ENCODE data around the gene TPK1.

Gene TPK1

DNA sequence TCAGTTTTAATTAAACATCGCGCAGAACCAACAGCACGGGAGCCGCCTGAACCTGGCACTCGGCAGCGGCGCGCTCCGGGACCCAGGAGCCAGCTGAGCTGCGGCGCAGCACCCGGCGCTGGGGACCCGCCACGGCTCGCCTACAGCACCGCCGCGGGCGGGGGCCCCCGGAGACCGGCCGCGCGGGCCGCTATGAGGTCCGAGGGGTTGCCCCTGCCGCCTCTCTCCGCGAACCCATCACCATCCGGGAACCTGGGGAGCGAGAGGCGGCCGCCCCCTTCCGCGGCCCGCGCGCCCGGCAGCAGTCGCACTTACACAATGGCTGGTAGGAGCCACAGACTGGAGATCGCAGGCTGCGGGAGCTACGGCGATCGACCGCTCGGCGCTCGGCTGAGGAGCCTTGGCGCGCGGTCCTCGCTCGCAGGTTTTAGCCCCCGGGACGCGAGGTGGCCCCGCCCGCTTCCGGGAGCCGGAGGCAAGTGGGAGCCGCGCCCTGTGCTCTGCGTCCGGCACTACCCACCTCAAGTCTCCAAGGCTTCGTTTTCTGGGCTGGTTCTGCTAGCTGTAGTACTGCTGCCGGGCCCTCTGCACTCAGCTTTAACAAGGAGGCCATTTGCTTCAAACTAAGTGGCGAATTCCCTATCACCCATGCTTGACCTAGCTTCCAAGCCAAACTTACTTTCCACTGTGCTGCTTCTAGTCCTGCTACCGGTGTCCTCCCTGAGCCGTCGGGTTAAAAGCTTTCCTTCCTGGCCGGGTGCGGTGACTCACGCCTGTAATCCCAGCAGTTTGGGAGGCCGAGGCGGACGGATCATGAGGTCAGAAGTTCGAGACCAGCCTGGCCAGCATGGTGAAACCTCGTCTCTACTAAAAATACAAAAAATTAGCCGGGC is at the start of gene TPK1:
TSS of gene TPK1 (minus strand) at position 402 of the 893 bp plus-strand sequence. CDS start 451 bp downstream, outside the sequence.
- Histone ChIP-seq H3K4me3 (replicated peaks; ENCODE audit: low read depth, low read length) (peak within 1 kb of the TSS; percentile 89), H3K36me3 (ENCODE audit: control insufficient read depth, insufficient read depth, low read length) (no peaks in the 10 kb centered on the region), H3K27me3 (replicated peaks; ENCODE audit: control insufficient read depth, insufficient read depth, low read length) (no peaks in the 10 kb centered on the region)
- DNase-seq (ENCODE audit: extremely low read depth, insufficient read length): peak; percentile 100
- TF ChIP-seq CTCF (IDR thresholded peaks at IDR 0.05; ENCODE audit: insufficient read depth, low read length, poor library complexity, severe bottlenecking): no peak

DNA sequence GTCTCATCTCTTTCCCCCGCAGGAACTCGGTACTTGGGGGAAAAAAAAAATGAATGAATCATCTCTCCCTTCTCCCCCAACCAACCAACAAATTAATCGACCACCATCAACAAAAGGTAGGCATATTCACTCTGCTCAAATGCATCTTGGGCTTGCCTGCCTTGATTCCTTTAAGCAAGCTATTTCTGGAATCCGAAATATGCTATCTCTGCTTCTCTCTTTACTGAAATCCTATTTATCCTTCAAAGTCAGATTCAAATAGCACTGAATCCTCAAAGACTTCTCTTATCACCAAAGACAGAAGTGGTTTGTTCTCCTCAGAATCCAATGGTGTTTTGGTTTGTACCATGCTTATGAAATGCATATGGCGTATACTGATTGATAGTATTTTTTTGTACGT is 49.6 kb upstream of the TPK1 start:
- TF ChIP-seq CTCF (IDR thresholded peaks at IDR 0.05; ENCODE audit: insufficient read depth, low read length, poor library complexity, severe bottlenecking): no peak
- Histone ChIP-seq H3K36me3 (ENCODE audit: control insufficient read depth, insufficient read depth, low read length) (no peaks in the 10 kb centered on the region), H3K27me3 (replicated peaks; ENCODE audit: control insufficient read depth, insufficient read depth, low read length) (no peaks in the 10 kb centered on the region), H3K4me3 (replicated peaks; ENCODE audit: low read depth, low read length) (no peak overlapping the region)
- no peak for DNase-seq (ENCODE audit: extremely low read depth, insufficient read length)

DNA sequence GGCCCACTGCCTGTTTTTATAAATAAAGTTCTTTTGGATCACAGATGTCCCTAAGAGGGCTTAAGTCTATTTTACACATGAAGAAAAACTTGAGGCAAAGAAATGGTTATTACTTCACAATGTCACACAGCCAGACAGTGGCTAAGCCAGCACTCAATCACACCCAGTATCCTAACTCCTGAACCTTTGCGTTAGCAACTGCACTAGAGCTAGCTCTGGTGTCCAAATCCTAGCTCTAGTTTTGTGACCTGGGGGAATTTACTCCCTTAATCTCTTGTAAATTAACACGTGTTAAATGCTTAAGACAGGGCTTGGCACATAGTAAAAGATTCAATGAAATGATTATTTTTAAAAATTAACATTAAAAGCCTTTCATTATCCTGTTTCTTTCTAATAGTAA is 49.0 kb upstream of the TPK1 start:
- TF ChIP-seq CTCF (IDR thresholded peaks at IDR 0.05; ENCODE audit: insufficient read depth, low read length, poor library complexity, severe bottlenecking): no peak
- DNase-seq (ENCODE audit: extremely low read depth, insufficient read length): no peak
- Histone ChIP-seq H3K4me3 (replicated peaks; ENCODE audit: low read depth, low read length) (no peak overlapping the region), H3K27me3 (replicated peaks; ENCODE audit: control insufficient read depth, insufficient read depth, low read length) (no peaks in the 10 kb centered on the region), H3K36me3 (ENCODE audit: control insufficient read depth, insufficient read depth, low read length) (no peaks in the 10 kb centered on the region)

GRCh38 chr7:144873316-144873845 is 37.5 kb upstream of the TPK1 start:
- Histone ChIP-seq H3K27me3 (replicated peaks; ENCODE audit: control insufficient read depth, insufficient read depth, low read length) (no peaks in the 10 kb centered on the region), H3K4me3 (replicated peaks; ENCODE audit: low read depth, low read length) (no peak overlapping the region), H3K36me3 (ENCODE audit: control insufficient read depth, insufficient read depth, low read length) (no peaks in the 10 kb centered on the region)
- TF ChIP-seq CTCF (IDR thresholded peaks at IDR 0.05; ENCODE audit: insufficient read depth, low read length, poor library complexity, severe bottlenecking): no peak
- DNase-seq (ENCODE audit: extremely low read depth, insufficient read length): no peak

- Histone ChIP-seq H3K36me3 (ENCODE audit: control insufficient read depth, insufficient read depth, low read length) (no peaks in the 10 kb centered on the region), H3K4me3 (replicated peaks; ENCODE audit: low read depth, low read length) (no peak overlapping the region), H3K27me3 (replicated peaks; ENCODE audit: control insufficient read depth, insufficient read depth, low read length) (no peaks in the 10 kb centered on the region)
- TF ChIP-seq CTCF (IDR thresholded peaks at IDR 0.05; ENCODE audit: insufficient read depth, low read length, poor library complexity, severe bottlenecking): no peak
- DNase-seq (ENCODE audit: extremely low read depth, insufficient read length): no peak
Measured at GRCh38 chr7:144869082-144869481, 33.2 kb upstream of the TPK1 start.
